C4-2B (cell line): ENCODE results near the gene TMEM218.

Experiments
- CTCF ChIP-seq: fragments of 450-650 bp; conservative IDR thresholded peaks from 2 replicates; pipeline ENCODE4 v1.5.1; 2017; ENCODE audit warnings: mild to moderate bottlenecking
- ZFX ChIP-seq: fragments of 450-650 bp; IDR thresholded peaks from 2 replicates; pipeline ENCODE4 v1.6.1; 2017

GRCh38 chr11:125068368-125068767 is 43.1 kb downstream of the TMEM218 start:
- TF ChIP-seq CTCF (no peak), ZFX (no peak)
